H1 (cell line): Measurements from ENCODE around the gene PPP2R3C. TPM values are rescaled to one million over a fixed set of nuclear protein-coding genes. Genes with fewer than 3 reads are reported as not detected.

ENCODE experiments used
- CTCF ChIP-seq, 3 experiments: IDR thresholded peaks; 1 replicate in 2 of 3; 2 replicates in 1 of 3; pipeline versions ENCODE4 v1.5.1 to v1.6.1; 2011; ENCODE audit warnings: low read length in 3 of 3, mild to moderate bottlenecking in 3 of 3, inconsistent platforms in 2 of 3, low read depth in 1 of 3, moderate library complexity in 1 of 3; ENCODE audit not compliant: insufficient read depth in 1 of 3; ENCODE audit errors: control extremely low read depth in 1 of 3
- SP2 ChIP-seq: IDR thresholded peaks from 2 replicates; pipeline ENCODE4 v1.6.1; 2012; ENCODE audit warnings: mild to moderate bottlenecking, low read length, inconsistent platforms
- polyA plus RNA-seq, 7 experiments: library from polyadenylated mRNA; depleted of rRNA in 3 of 7; stranded (reverse) in 5 of 7; unstranded in 2 of 7; fragments of >200 nt in 5 of 7; fragments of 200-250 nt in 2 of 7; gene quantifications; 1 replicate in 5 of 7; 2 replicates in 1 of 7; 4 replicates in 1 of 7; pipeline versions ENCODE4 v1.2.1 to v1.2.3, GENCODE V29; 2011 to 2013; ENCODE audit warnings: missing spikeins in 2 of 7, mixed read lengths in 2 of 7
- total RNA-seq: library from RNA; stranded (reverse); fragmentation: NEBNext Ultra II Directional; extraction: Animal tissue kit (Norgen Biotek cat#: 25700); gene quantifications from 2 replicates; pipeline ENCODE4 v1.2.1, GENCODE V29; 2021

PPP2R3C gene
- total and polyA plus RNA-seq, 2 of the 8 experiments (the other 6 are each of a cell fraction or from before 2014, with no cell fraction given): 7.1 to 26.7 TPM

GRCh38 chr14:35140718-35141581 lies 19.2 kb upstream of the PPP2R3C start (continued):
- TF ChIP-seq CTCF (IDR thresholded peaks at IDR 0.05; ENCODE audit: control extremely low read depth in 1 of 3, insufficient read depth in 1 of 3, low read depth in 1 of 3, low read length in 3 of 3): peak in 1 of 3 experiments; percentile 12; a peak in 1 of 4 replicates
- no peak for TF ChIP-seq SP2
- TF ChIP-seq, all 59 proteins: peak for 2
